Stimulated activated CD4-positive, alpha-beta T cell treated with anti-CD3 and anti-CD28 coated beads, Interleukin-2, amount 100 ng/mL, for 48 hours (primary cell): ENCODE measurements around the gene PRM1.

Experiments used
- DNase-seq, 2 donors: peaks; one replicate each; pipeline ENCODE4 v3.0.0-alpha.2; 2020

Gene PRM1

DNA sequence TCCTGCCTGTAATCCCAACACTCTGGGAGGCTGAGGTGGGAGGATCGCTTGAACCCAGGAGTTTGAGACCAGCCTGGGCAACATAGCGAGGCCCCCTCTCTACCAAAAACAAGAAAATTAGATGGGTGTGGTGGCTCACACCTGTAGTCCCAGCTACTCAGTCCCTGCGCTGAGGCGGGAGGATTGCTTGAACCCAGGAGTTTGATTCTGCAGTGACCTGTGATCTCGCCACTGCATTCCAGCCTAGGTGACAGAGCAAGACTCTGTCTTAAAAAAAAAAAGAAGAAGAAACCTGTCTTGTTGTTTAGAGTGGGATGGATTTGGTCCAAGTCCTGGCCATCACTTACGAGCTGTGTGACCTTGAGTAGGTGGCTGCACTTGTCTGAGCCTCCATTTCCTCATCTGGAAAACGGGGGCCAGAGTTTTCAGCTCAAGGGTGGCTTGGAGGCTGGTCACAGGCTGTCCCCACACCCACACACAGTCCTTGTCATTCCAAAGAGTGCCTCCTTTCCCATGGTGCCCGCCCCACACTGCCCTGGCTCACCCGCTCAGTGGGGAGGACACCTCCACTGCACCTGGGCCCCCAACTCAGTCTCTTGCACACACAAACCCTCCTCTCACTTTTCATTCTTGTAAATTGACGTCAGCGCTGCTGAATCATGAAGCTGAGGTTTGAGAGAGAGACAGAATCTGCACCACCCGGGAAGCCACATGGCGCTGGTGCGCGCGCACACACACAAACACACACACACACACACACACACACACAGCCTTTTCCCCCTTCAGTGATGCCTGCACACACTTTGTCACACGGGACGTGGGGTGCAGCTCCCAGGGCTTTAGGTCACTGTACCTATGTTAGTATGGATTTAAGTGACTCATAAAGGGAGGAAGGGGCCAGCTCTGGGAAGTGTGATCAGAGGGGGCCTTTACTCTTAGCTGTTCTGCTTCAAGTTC lies 29.3 kb downstream of the PRM1 start:
- DNase-seq, result peak; percentile 76

DNA sequence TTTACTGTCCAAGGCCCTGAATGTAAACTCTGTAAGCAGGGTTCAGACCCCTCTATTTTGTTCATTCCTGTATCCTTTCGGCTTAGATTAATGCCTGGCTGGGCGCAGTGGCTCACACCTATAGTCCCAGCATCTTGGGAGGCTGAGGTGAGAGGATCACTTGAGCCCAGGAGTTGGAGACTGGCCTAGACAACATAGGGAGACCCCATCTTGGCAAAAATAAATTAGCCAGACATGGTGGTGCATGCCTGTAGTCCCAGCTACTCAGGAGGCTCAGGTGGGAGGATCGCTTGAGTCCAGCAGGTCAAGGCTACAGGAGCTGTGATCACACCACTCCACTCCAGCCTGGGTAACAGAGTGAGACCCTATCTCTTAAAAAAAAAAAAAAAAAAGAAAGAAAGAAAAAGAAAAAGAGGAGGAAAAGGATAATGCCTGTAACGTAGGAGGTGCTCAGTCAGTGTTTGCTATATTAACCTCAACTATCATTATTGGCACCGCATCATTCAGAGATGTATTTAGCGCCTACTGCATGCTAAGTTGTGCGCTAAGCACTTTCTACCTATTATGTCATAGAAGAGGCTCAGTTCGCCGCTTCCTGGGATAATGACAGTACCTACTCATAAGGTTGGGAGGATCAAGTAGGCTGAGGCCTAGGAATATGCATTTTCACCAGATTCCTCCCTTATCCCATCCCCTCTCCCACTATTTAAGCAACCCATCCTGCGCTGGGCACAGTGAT lies 30.2 kb downstream of the PRM1 start:
- DNase-seq, result no peak

DNA sequence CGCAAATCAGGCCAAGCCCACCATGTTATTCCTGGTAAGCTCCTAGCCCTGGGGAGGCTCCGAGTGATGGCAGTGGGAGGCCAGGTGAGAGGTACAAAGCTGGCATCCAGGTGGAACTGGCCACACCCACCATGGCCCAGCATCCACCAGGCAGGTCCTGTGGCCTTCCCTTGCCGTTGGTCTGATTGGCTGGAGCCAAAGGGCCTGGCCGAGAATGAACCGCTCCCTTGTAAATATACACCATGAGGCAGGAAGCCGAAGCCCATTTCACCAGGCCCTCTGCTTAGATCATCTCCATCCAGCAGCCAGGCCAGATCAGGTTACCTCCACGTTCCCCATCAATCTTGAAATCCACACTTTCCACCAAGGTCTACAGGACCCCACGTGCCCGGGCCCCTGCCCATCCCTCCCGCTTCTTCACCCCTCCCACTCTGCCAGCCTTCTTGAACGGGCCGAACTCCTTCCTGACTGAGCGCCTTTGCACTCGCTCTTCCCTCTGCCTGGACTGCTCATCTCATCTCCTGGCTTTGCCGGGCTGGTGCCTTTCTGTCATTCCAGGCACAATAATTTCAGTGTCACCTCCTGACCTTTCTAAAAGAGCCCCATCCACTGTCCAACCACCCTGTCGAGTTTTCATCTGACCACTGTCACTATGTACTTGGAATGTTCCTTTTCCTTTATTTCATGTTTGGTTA lies 30.9 kb downstream of the PRM1 start:
- DNase-seq, result peak in 1 of 2 donors; percentile 50

DNA sequence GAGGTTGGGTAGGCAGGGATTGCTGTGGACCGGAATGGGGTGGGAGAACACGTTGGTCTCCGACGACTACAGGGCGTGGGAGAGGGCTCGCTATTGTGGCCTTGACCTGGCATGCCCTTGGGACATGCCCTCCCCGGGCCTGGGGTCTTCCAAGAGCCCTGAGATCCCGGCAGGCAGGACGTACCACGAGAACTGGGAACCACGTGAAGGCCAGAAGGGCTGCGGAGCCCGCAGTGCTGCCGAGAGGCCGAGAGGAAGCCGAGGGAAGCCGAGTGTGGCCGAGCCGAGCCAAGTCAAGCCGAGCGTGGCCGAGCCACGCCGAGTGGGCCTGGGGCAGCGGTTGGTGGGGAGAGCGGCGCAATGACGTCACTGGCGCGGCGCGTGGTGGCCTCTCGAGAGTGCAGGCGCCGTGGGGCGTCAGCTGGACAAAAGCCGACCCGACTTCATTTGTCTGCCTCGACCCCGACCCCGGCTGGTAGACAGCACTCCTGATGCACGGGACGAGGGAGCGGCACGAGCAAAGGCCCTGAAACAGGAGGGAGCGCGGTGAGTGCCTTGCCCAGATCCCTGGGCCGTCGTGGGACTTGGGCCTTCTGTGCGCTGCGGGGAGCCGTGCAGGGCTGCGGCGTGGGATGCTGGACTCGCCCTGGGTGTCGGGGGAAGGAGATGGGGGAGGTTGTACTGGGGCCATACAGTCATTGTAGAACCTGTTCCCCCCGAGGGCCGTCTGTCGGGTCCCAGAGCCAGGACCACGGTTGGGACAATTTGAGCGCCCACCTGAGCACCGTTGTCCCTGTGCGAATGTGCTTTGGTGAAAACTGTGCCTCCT lies 31.7 kb downstream of the PRM1 start:
- no peak for DNase-seq

DNA sequence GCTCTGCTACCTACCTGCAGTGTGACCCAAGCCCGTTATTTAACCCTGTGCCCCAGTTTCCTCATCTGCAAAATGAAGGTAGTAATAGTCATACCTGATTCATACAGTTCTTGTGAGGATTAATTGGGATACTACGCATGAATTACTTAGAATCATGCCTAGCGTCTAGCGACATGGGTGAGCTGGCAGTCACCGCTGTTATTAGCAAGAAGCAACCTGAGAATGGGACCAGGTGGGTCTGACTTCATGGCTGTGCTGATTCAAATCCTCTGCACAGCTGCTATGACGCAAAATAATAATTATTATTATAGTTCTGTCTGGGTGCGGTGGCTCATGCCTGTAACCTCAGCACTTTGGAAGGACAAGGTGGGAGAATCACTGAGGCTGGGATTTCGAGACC lies 33.0 kb downstream of the PRM1 start:
- DNase-seq, result no peak

DNA sequence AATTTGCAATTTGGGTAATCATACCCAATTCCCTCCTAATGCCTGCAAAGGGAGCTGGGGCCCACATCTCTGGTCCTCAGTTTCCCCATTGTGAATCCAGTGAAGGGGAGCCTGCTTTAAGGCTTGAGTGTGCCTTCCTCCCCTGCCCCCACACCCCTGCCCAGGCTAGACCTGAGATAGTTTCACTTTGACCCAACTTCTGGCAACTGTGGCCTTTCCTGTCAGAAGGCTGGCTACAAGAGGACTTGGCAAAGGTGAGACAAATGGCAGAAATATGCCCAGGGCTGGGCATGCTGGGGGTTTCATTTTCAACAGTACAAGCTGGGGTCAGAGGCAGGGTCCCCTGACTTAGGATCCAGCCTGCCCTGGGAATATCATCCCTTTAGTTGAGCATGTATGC lies 35.1 kb downstream of the PRM1 start:
- no peak for DNase-seq

DNA sequence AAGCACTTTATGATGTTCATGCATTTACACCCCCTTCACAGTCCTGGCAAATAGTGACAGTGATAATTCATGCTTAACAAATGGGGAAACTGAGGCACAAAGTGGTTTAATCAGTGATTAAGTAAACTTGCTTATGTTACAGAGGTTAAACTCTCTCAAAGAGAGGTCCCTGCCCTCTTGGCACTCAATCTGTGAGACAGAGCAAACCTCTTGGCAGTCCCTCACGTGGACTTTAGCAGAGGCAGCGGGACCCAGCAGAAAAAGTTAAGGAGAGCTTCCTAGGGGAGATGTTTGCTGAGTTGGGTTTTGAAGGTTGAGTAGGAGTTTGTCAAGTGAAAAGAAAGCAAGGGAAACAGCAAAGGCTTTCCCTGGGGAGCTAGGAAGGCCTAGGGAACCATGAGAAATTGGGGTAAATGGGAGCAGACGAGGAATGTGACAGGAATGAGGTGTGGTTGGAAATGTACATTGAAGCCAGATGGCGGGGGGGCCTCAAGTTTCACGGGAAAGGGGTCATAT lies 35.9 kb downstream of the PRM1 start:
- DNase-seq, result no peak

DNA sequence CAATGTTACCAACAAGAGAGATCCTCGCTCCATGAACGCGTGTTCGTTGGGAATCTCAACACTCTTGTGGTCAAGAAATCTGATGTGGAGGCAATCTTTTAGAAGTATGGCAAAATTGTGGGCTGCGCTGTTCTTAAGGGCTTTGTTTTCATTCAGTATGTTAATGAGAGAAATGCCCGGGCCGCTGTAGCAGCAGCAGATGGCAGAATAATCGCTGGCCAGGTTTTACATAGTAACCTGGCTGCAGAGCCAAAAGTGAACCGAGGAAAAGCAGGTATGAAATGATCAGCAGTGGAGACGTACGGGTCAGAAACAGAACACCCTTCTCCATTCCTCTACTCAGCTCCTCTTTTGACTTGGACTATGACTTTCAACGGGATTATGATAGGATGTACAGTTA lies 38.5 kb downstream of the PRM1 start:
- no peak for DNase-seq

DNA sequence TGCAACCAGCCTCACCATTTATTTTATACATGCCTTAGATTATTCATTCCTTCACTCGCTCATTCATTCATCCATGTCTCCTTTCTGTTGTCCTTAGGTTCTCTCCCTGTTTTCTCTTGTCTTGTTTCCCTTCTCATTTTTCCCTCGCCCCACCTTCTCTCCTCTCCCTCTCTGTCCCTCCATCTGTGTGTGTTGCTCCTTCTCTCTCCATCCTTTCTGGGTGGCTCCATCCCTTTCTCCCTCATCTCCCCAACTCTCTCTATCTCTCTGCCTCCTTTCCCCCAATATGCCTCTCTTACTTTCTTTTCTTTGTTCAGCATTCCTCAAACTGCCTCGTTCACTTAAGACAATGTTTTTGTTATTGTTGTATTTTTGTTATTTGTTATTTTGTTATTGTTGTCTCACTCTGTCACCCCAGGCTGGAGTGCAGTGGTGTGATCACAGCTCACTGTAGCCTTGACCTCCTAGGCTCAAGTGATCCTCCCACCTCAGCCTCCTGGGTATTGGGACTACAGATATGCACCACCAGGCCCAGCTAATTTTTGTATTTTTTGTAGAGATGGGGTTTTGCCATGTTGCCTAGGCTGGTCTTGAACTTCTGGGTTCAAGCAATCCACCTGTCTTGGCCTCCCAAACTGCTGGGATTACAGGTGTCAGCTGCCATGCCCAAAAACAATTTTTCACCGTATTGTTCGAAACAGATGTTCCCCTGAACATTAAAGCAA lies 39.5 kb downstream of the PRM1 start:
- DNase-seq, result no peak

DNA sequence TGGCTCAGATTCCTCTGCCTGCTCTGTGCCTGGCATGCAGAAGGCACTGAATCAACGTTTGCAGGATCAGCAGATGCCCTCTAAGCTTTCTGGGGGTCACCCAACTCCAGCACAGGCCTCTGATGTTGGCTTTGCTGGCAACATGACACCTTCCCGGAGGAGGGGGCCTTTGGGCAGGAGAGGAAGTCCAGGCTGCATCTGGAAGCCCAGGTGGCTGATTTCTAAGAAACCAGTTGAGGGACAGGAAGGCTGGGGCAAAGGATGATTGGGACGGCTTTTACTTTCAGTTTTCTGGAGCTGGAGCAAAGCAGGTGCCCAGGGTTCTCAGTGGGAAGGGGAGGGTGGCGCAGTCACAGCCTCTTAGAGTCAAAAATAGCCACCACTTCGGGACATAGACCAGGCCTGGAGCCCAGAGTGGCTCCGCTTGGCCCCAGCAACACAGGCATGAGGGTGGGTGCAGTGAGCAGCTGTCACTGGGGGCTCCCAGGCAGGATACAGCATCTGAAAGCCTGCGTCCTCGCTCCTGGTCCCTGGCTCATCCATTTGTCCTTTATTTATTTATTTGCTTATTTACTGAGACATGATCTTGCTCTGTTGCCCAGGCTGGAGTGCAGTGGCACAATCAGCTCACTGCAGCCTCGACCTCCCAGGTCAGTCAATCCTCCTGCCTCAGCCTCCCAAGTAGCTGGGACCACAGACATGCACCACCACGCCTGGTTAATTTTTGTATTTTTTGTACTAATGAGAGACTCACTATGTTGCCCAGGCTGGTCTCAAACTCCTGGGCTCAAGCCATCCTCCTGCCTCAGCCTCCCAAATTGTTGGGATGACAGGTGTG lies 40.3 kb downstream of the PRM1 start:
- no peak for DNase-seq

DNA sequence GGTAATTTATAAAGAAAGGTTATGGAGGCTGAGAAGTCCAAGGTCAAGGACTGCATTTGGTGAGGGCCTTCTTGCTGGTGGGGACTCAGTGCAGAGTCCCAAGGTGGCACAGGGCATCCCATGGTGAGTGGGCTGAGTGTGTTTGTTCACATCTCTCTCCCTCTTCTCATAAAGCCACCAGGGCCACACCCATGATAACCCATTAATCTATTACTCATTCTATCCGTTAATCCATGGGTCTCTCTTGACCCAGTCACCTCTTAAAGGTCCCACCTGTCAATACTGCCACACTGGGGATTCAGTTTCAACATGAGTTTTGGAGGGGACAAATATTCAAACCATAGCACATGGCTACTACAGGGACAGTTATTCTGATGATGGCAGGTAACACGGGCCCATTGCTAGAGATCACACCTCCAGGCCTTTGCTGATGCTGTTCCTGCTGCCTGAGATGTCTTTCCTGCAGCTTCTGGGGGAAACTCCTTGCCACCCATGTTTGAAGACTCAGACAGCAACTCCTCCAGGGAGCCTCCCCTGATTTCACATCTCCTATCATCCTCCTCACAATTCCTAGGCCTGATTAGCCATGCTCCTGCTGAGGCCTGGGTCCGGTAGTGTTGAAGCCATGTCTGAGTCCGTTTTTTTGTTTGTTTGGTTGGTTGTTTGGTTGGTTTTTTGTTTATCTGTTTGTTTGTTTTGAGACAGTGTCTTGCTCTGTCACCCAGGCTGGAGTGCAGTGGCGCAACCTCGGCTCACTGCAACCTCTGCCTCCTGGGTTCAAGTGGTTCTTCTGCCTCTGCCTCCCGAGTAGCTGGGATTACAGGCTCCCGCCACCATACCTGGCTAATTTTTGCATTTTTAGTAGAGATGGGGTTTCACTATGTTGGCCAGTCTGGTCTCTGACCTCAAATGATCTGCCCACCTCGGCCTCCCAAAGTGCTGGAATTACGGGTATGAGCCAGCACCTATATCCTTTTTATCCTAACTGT lies 41.2 kb downstream of the PRM1 start:
- DNase-seq, result no peak

DNA sequence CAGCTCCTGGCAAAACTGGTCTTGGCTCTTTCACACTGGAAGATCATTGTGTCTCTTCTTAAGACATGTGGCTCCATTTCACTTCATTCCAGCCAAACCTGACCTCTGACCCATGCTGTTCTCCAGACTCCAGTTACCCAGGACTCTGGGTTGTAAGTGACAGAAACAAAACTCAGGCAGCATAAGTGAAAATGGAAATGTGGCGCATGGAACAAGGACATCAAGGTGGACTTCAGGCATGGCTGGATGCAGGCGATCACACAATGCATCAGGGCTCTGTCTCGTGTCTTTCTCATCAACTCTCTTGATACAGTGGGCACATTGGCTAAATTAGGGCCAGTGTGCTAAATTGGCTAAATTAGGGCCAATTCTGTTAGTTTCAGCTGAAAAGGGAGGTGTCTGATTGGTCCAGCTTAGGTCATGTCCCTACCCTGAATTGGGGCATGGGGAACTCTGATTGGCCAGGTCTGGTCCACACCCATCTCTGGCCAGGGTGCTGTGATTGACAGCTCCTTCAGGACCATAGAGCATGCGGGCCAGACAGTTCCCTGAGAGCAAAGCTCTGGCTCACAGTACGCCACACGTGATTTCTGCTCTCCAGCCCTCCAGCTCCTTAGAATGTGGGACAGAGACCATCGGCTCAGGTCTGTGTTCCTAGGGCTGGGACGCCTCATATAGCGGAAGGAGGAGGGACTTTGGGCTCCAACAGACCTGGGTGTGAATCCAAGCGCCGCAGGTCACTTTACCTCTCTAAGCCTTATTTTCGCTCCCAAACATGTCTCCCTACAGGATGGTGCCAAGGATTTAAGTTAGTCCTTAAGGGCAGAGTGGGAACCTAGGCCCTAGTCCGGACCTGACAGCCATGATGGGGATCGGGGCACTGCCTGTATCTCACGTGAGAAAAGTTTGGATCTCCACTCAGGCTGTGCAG lies 42.6 kb downstream of the PRM1 start:
- DNase-seq, result no peak

DNA sequence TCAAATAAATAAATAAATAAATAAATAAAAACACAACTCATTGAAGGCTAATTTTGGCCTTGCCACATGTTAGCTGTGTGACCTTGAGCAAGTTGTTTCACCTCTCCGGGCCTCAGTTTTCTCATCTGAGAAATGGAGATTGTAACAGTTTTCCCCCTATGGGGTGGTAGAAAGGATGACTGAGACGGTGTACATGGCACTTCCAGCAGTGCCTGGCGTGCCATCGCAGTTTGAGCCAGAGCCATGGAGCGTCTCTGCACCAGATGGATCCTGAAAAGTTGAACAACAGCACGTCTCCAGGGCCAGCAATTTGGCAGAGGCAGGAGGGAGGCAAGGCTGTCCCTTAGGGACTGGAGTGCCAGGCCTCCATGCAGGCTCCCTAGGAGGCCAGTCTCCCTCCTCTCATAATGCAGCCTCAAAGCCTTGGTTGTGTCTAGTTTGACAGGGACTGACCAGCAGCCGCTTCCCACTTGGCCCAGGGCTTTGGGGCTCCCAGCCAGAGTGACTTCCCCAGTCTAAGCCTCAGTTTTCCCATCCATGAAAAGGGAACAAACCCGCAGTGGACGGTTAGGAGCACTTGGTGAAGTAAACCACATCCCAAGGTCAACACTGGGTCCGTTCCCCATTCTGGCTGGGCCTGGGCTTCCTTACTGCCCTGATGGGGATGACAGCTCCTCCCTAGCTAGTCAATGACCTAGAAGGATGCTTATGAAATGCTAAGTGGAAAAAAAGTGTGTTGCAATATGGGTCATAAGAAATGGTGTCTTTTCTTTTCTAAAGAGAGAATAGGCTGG lies 44.5 kb downstream of the PRM1 start:
- DNase-seq, result no peak

DNA sequence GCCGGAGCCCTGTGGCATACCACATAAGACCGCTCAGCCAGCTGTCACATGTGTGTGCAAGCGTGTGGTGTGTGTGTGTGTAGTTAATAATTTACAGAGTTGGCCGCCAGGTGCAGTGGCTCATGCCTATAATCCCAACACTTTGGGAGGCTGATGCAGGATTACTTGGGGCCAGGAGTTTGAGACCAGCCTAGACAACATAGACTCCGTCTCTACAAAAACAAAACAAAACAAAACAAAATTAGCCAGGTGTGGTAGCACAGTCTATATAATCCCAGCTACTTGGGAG lies 45.5 kb downstream of the PRM1 start:
- DNase-seq, result no peak

DNA sequence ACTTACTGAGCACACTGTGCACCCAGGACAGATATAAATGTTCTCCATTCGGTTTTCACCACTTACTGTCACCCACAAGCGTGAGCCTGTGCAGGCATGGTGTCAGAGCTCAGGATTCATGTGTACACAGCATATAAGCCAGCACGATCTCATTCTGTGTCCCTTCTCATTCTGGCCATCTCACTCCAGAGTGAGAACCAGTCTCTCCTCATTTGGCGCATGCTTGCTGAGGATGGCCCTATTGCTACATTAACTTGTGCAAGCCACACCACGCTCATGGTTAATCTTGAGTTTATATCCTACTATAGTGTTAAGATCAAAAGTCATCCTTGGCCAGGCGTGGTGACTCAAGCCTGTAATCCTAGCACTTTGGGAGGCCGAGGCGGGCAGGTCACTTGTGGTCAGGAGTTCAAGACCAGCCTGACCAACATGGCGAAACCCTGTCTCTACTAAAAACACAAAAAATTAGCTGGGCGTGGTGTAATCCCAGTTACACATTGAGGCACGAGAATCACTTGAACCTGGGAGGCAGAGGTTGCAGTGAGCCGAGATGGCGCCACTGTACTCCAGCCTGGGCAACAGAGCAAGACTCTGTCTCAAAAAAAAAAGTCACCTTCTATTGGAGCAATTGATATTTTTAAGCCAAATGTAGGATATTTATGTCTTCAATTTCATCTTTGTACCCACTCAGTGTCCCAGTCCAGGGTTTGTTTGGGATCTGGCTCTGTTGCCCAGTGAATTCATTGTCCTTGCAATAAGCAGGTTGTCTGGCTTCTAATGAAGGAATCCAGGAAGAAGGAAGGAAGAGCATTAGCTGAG lies 46.0 kb downstream of the PRM1 start:
- DNase-seq, result no peak

DNA sequence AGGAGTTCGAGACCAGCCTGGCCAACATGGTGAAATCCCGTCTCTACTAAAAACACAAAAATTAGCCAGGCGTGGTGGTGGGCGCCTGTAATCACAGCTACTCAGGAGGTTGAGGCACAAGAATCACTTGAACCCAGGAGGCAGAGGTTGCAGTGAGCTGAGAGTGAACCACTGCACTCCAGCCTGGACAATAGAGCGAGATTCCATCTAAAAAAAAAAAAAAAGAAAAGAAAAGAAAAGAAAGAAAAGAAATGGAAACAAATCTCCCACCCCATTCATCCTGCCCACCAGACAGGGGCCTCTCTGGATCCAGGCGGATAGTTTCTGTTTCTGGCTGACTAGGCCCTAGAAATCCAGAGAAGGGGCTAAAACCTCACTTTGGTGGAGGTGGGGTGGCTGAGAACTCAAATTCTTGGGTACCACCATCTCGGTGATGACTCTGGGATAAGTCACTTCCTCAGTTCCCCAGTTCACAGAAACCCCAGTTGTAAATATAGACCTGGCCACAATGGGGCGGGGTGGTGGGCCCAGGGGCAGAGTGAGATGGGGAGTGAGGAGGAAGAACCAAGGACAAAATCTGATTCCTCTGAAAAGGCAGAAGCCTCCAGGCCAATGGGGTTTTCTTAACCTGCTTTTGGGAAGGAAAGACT lies 47.3 kb downstream of the PRM1 start:
- peak; percentile 73 to 76 for DNase-seq
